Measurements from ENCODE around the gene MAMDC4.
"Not testable (repeated sequence)": the region's sequence is repeated elsewhere in the genome, so short reads cannot be mapped to it uniquely, and the experiment has no call there.

Gene MAMDC4

GRCh38 chr9:136839229-136840139, 12.7 kb upstream of the MAMDC4 start:
- no peak for DNase-seq

- DNase-seq, result no peak
Measured at GRCh38 chr9:136840140-136840876, 11.8 kb upstream of the MAMDC4 start.

- no peak for DNase-seq
Measured at GRCh38 chr9:136840877-136841645, 11.1 kb upstream of the MAMDC4 start.

- DNase-seq, result not testable (repeated sequence)
Measured at GRCh38 chr9:136841646-136842379, 10.3 kb upstream of the MAMDC4 start.

- not testable (repeated sequence) for DNase-seq
Measured at GRCh38 chr9:136842380-136842948, 9.7 kb upstream of the MAMDC4 start, which contains the start of gene AJM1. Gene AJM1, plus strand, starts transcription at chr9:136842478. Its CDS starts 1,937 bp downstream, at chr9:136844415.

GRCh38 chr9:136843159-136843800, 8.9 kb upstream of the MAMDC4 start:
- not testable (repeated sequence) for DNase-seq

- not testable (repeated sequence) for DNase-seq
Measured at GRCh38 chr9:136843801-136844740, 8.1 kb upstream of the MAMDC4 start.

- no peak for DNase-seq
Measured at GRCh38 chr9:136844761-136845464, 7.2 kb upstream of the MAMDC4 start.

GRCh38 chr9:136845465-136846260, 6.5 kb upstream of the MAMDC4 start:
- DNase-seq, result no peak

GRCh38 chr9:136846376-136847087, 5.6 kb upstream of the MAMDC4 start:
- DNase-seq, result no peak

- DNase-seq, result no peak
Measured at GRCh38 chr9:136847088-136847825, 4.9 kb upstream of the MAMDC4 start.

- DNase-seq, result peak; percentile 8
Measured at GRCh38 chr9:136847826-136848392, 4.2 kb upstream of the MAMDC4 start.

GRCh38 chr9:136848393-136849037, 3.6 kb upstream of the MAMDC4 start:
- peak; percentile 7 for DNase-seq

- DNase-seq, result peak; percentile 93
Measured at GRCh38 chr9:136849038-136849959, 2.8 kb upstream of the MAMDC4 start, which contains the start of gene PHPT1. Gene PHPT1, plus strand, starts transcription at chr9:136849409. Its CDS starts 22 bp downstream, at chr9:136849431.
